K562 (cell line): Measurements from ENCODE around the gene FST. TPM values are rescaled to one million over a fixed set of nuclear protein-coding genes. Genes with fewer than 3 reads are reported as not detected.

Source experiments
- BRD9 ChIP-seq: fragments of 450-650 bp; IDR thresholded peaks from 2 replicates; pipeline ENCODE4 v1.6.1; 2018; ENCODE audit warnings: low read depth; ENCODE audit not compliant: partially characterized antibody
- EP400 ChIP-seq: fragments of 450-650 bp; IDR thresholded peaks from 2 replicates; pipeline ENCODE4 v1.6.1; 2017; ENCODE audit warnings: antibody characterized with exemption, mild to moderate bottlenecking, moderate library complexity
- GTF3C2 ChIP-seq: IDR thresholded peaks from 3 replicates; pipeline ENCODE4 v1.6.1; 2011; ENCODE audit warnings: borderline replicate concordance, mild to moderate bottlenecking, moderate library complexity; ENCODE audit not compliant: insufficient read length; ENCODE audit errors: extremely low read depth
- HLTF ChIP-seq: fragments of 450-650 bp; IDR thresholded peaks from 2 replicates; pipeline ENCODE4 v1.6.1; 2016
- ILF3 ChIP-seq: fragments of 450-650 bp; IDR thresholded peaks from 2 replicates; pipeline ENCODE4 v1.6.1; 2018; ENCODE audit warnings: antibody characterized with exemption, mild to moderate bottlenecking, moderate library complexity, borderline replicate concordance
- JUN ChIP-seq, 2 experiments: sonication (generic) in 1 of 2; formaldehyde crosslinking in 1 of 2; IDR thresholded peaks; 2 replicates each; pipeline versions ENCODE4 v1.6.1 to v1.8.0; 2012 to 2022; ENCODE audit warnings: borderline replicate concordance in 2 of 2, mild to moderate bottlenecking in 2 of 2, improper control_type of control experiment in 1 of 2, low read depth in 1 of 2, low read length in 1 of 2, missing genetic modification reagents in 1 of 2
- L3MBTL2 ChIP-seq: fragments of 450-650 bp; IDR thresholded peaks from 2 replicates; pipeline ENCODE4 v1.6.1; 2016; ENCODE audit warnings: mild to moderate bottlenecking, moderate library complexity
- MAFF ChIP-seq: IDR thresholded peaks from 2 replicates; pipeline ENCODE4 v1.6.1; 2012; ENCODE audit warnings: low read length, improper control_type of control experiment
- NBN ChIP-seq: fragments of 450-650 bp; IDR thresholded peaks from 2 replicates; pipeline ENCODE4 v1.6.1; 2016; ENCODE audit warnings: low read depth, mild to moderate bottlenecking
- NCOA2 ChIP-seq, 2 experiments: fragments of 450-650 bp; IDR thresholded peaks; 2 replicates each; pipeline ENCODE4 v1.6.1; 2018; ENCODE audit warnings: mild to moderate bottlenecking in 2 of 2, moderate library complexity in 1 of 2; ENCODE audit not compliant: partially characterized antibody in 2 of 2
- NR2C2 ChIP-seq, 2 experiments: fragments of 200-800 bp in 1 of 2; sonication (Bioruptor generic) in 1 of 2; sonication (generic) in 1 of 2; formaldehyde crosslinking in 1 of 2; IDR thresholded peaks; 2 replicates each; pipeline versions ENCODE4 v1.6.1 to v1.8.0; 2016 to 2022; ENCODE audit warnings: mild to moderate bottlenecking in 1 of 2, missing compliant biosample characterization in 1 of 2, missing genetic modification characterization in 1 of 2, missing genetic modification reagents in 1 of 2
- PHF8 ChIP-seq: fragments of 200-600 bp; sonication (generic); IDR thresholded peaks from 2 replicates; pipeline ENCODE4 v1.6.1; 2012; ENCODE audit warnings: mixed run types, mild to moderate bottlenecking, inconsistent platforms, low read length, moderate library complexity, borderline replicate concordance
- TFAP4 ChIP-seq: sonication (generic); formaldehyde crosslinking; IDR thresholded peaks from 2 replicates; pipeline ENCODE4 v1.8.0; 2022; ENCODE audit warnings: missing genetic modification reagents, mild to moderate bottlenecking, moderate library complexity, borderline replicate concordance
- XRCC4 ChIP-seq: IDR thresholded peaks from one replicate; pipeline ENCODE4 v1.6.1; 2011; ENCODE audit not compliant: insufficient read depth, insufficient read length; ENCODE audit errors: extremely low read depth
- ZFX ChIP-seq: sonication (generic); formaldehyde crosslinking; IDR thresholded peaks from 2 replicates; pipeline ENCODE4 v1.8.0; 2022; ENCODE audit warnings: mild to moderate bottlenecking, missing genetic modification reagents, moderate library complexity
- ZNF174 ChIP-seq: fragments of 250-450 bp; sonication (Bioruptor Pico); IDR thresholded peaks from 2 replicates; pipeline ENCODE4 v1.4.0; 2020; ENCODE audit warnings: mild to moderate bottlenecking
- ZNF699 ChIP-seq: fragments of 250-450 bp; sonication (Bioruptor Pico); IDR thresholded peaks from 2 replicates; pipeline ENCODE4 v1.8.0; 2021; ENCODE audit warnings: mild to moderate bottlenecking, moderate library complexity; ENCODE audit not compliant: insufficient replicate concordance
- polyA plus RNA-seq, 8 experiments: library from polyadenylated mRNA; depleted of rRNA in 4 of 8; stranded (reverse) in 5 of 8; unstranded in 3 of 8; fragments of >200 nt; fragmentation: Nextera tagmentation in 2 of 8; fragmentation: Illumina TruSeq in 1 of 8; extraction: Ambion mirVana in 2 of 8; extraction: Trizol in 1 of 8; gene quantifications; 2 replicates each; pipeline versions ENCODE4 v1.2.1 to v1.2.3, GENCODE V29; 2011 to 2014; ENCODE audit warnings: inconsistent platforms in 1 of 8, missing spikeins in 1 of 8
- total RNA-seq, 7 experiments: library from RNA; depleted of rRNA in 6 of 7; stranded (reverse); fragments of >200 nt in 6 of 7; fragmentation: Illumina TruSeq in 2 of 7; extraction: Trizol in 2 of 7; gene quantifications; 2 replicates each; pipeline versions ENCODE4 v1.2.1 to v1.2.3, GENCODE V29; 2011 to 2021; ENCODE audit warnings: low replicate concordance in 1 of 7
- TF ChIP-seq, protein P1 (sequence below): IDR thresholded peaks from 2 replicates; pipeline ENCODE4 v1.6.1; 2016; ENCODE audit warnings: missing genetic modification characterization, missing compliant biosample characterization
- TF ChIP-seq, protein P2 (sequence below): fragments of 250-450 bp; sonication (Bioruptor Pico); IDR thresholded peaks from 2 replicates; pipeline ENCODE4 v1.8.0; 2022; ENCODE audit warnings: moderate library complexity, mild to moderate bottlenecking, inconsistent platforms
- TF ChIP-seq, protein P3 (sequence below): fragments of 250-450 bp; sonication (Bioruptor Pico); IDR thresholded peaks from 2 replicates; pipeline ENCODE4 v1.8.0; 2021; ENCODE audit warnings: moderate library complexity, mild to moderate bottlenecking, inconsistent platforms

Gene FST
- total and polyA plus RNA-seq, 9 of the 15 experiments (the other 6 are each of a cell fraction or from before 2014, with no cell fraction given), result 0.03 to 0.27 TPM; not detected in 7

GRCh38 chr5:53481887-53482716 lies 1.7 kb downstream of the FST start (continued):
- TF ChIP-seq GTF3C2, result no peak
- TF ChIP-seq MAFF, result no peak
- TF ChIP-seq TFAP4, result no peak; the same call in 1 of the 2 replicates
- TF ChIP-seq EP400, result no peak
- 0 out of 2 replicates have a peak, but pooled peaks have one; percentile 29 for TF ChIP-seq HLTF
- no peak for TF ChIP-seq ILF3
- no peak for TF ChIP-seq ZNF174
- TF ChIP-seq PHF8, result no peak
- 0 out of 2 replicates have a peak, but pooled peaks have one; percentile 42 for TF ChIP-seq NBN
- TF ChIP-seq, protein P1, sequence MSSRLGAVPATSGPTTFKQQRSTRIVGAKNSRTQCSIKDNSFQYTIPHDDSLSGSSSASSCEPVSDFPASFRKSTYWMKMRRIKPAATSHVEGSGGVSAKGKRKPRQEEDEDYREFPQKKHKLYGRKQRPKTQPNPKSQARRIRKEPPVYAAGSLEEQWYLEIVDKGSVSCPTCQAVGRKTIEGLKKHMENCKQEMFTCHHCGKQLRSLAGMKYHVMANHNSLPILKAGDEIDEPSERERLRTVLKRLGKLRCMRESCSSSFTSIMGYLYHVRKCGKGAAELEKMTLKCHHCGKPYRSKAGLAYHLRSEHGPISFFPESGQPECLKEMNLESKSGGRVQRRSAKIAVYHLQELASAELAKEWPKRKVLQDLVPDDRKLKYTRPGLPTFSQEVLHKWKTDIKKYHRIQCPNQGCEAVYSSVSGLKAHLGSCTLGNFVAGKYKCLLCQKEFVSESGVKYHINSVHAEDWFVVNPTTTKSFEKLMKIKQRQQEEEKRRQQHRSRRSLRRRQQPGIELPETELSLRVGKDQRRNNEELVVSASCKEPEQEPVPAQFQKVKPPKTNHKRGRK (tag), result peak; percentile 99
- TF ChIP-seq ZNF699 (CRISPR knock-in tag), result no peak
- no peak for TF ChIP-seq JUN (IDR thresholded peaks at IDR 0.05; ENCODE audit: borderline replicate concordance, low read depth, low read length)
- no peak for TF ChIP-seq JUN (CRISPR knock-in tag; IDR thresholded peaks at IDR 0.05; ENCODE audit: borderline replicate concordance)
- no peak for TF ChIP-seq XRCC4
- 0 out of 2 replicates have a peak, but pooled peaks have one; percentile 17 for TF ChIP-seq ZFX (CRISPR knock-in tag)
- TF ChIP-seq NR2C2 (CRISPR knock-in tag; IDR thresholded peaks at IDR 0.05), result no peak
- no peak for TF ChIP-seq NR2C2 (tag; IDR thresholded peaks at IDR 0.05)
- TF ChIP-seq, protein P2, sequence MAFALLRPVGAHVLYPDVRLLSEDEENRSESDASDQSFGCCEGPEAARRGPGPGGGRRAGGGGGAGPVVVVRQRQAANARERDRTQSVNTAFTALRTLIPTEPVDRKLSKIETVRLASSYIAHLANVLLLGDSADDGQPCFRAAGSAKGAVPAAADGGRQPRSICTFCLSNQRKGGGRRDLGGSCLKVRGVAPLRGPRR (CRISPR knock-in tag), result no peak
- no peak for TF ChIP-seq BRD9
- 0 out of 2 replicates have a peak, but pooled peaks have one; percentile 28 for TF ChIP-seq L3MBTL2
- TF ChIP-seq NCOA2 (IDR thresholded peaks at IDR 0.05; ENCODE audit: partially characterized antibody in 2 of 2), result no peak
- TF ChIP-seq, protein P3, sequence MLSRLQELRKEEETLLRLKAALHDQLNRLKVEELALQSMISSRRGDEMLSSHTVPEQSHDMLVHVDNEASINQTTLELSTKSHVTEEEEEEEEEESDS, result no peak
